GM23248 (cell line): ENCODE results near the gene SCNN1B. TPM values are rescaled to one million over a fixed set of nuclear protein-coding genes. Genes with fewer than 3 reads are reported as not detected.
"Not testable (repeated sequence)": the region's sequence is repeated elsewhere in the genome, so short reads cannot be mapped to it uniquely, and the experiment has no call there.

Experiments used
- DNase-seq: peaks from one replicate; pipeline ENCODE4 v3.0.0-alpha.2; 2015
- H2AFZ ChIP-seq: fragments of 200-600 bp; sonication (generic); 2 replicates; pipeline ENCODE4 v1.6.1; 2016; ENCODE audit warnings: antibody characterized with exemption
- H3F3A ChIP-seq: fragments of 200-600 bp; sonication (generic); 2 replicates; pipeline ENCODE4 v1.6.1; 2016; ENCODE audit warnings: mild to moderate bottlenecking, antibody characterized with exemption, mixed run types; ENCODE audit not compliant: insufficient read depth
- H3K27ac ChIP-seq: fragments of 200-600 bp; sonication (generic); 2 replicates; pipeline ENCODE4 v1.5.1; 2016; ENCODE audit warnings: mild to moderate bottlenecking
- H3K27me3 ChIP-seq: fragments of 200-600 bp; sonication (generic); replicated peaks from 2 replicates; pipeline ENCODE4 v1.6.1; 2016; ENCODE audit warnings: mild to moderate bottlenecking; ENCODE audit not compliant: insufficient read depth
- H3K36me3 ChIP-seq: fragments of 200-600 bp; sonication (generic); 2 replicates; pipeline ENCODE4 v1.6.1; 2016; ENCODE audit warnings: low read depth, mild to moderate bottlenecking
- H3K4me1 ChIP-seq: fragments of 200-600 bp; sonication (generic); 2 replicates; pipeline ENCODE4 v1.6.1; 2016; ENCODE audit warnings: mild to moderate bottlenecking; ENCODE audit not compliant: insufficient read depth
- H3K4me2 ChIP-seq: fragments of 200-600 bp; sonication (generic); one replicate; pipeline ENCODE4 v1.6.1; 2016; ENCODE audit warnings: mild to moderate bottlenecking; ENCODE audit not compliant: unreplicated experiment
- H3K4me3 ChIP-seq: fragments of 200-600 bp; sonication (generic); 2 replicates; pipeline ENCODE4 v1.5.1; 2016; ENCODE audit warnings: mild to moderate bottlenecking
- H3K79me2 ChIP-seq: fragments of 200-600 bp; sonication (generic); 2 replicates; pipeline ENCODE4 v1.6.1; 2016; ENCODE audit warnings: mild to moderate bottlenecking; ENCODE audit not compliant: insufficient read depth
- H3K9ac ChIP-seq: fragments of 200-600 bp; sonication (generic); 2 replicates; pipeline ENCODE4 v1.6.1; 2016; ENCODE audit warnings: mild to moderate bottlenecking
- H3K9me2 ChIP-seq: fragments of 200-600 bp; sonication (generic); 2 replicates; pipeline ENCODE4 v1.6.1; 2016; ENCODE audit warnings: mixed run types, mild to moderate bottlenecking, moderate library complexity; ENCODE audit not compliant: insufficient read depth
- H3K9me3 ChIP-seq: fragments of 200-600 bp; sonication (generic); one replicate; pipeline ENCODE4 v1.6.1; 2017; ENCODE audit warnings: low read depth
- H4K20me1 ChIP-seq: fragments of 200-600 bp; sonication (generic); 2 replicates; pipeline ENCODE4 v1.6.0; 2016; ENCODE audit not compliant: insufficient read depth
- EZH2 ChIP-seq: fragments of 200-600 bp; sonication (generic); IDR thresholded peaks from 2 replicates; pipeline ENCODE4 v1.6.1; 2018; ENCODE audit warnings: antibody characterized with exemption, mild to moderate bottlenecking; ENCODE audit not compliant: insufficient read depth, poor library complexity, severe bottlenecking
- EZH2phosphoT487 ChIP-seq: fragments of 200-600 bp; sonication (generic); IDR thresholded peaks from 2 replicates; pipeline ENCODE4 v1.6.1; 2018; ENCODE audit warnings: antibody characterized with exemption, moderate library complexity, mild to moderate bottlenecking, low read depth; ENCODE audit not compliant: insufficient read depth
- WGBS, 2 experiments: methylation state at CpG; one replicate each; pipeline ENCODE4 v1.1.6; 2015 to 2017; ENCODE audit warnings: low lambda C conversion rate in 2 of 2, low coverage in 1 of 2; ENCODE audit errors: missing lambda C conversion rate in 2 of 2; 5-methylcytosine and 5-hydroxymethylcytosine counted together
- in situ Hi-C: fragments of 300-500 bp; cut with MboI; formaldehyde crosslinking; loops from 2 replicates; pipeline ENCODE4 v1.15.0; 2020
- polyA plus RNA-seq: library from polyadenylated mRNA; unstranded; fragments of >200 nt; fragmentation: Nextera tagmentation; extraction: Ambion mirVana; gene quantifications from 2 replicates; pipeline ENCODE4 v1.2.1, GENCODE V29; 2016
- total RNA-seq: library from RNA; depleted of rRNA; stranded (reverse); fragments of >200 nt; shearing (Covaris generic); gene quantifications from 2 replicates; pipeline ENCODE4 v1.2.3, GENCODE V29; 2014; rRNA removed

SCNN1B gene, protein sequence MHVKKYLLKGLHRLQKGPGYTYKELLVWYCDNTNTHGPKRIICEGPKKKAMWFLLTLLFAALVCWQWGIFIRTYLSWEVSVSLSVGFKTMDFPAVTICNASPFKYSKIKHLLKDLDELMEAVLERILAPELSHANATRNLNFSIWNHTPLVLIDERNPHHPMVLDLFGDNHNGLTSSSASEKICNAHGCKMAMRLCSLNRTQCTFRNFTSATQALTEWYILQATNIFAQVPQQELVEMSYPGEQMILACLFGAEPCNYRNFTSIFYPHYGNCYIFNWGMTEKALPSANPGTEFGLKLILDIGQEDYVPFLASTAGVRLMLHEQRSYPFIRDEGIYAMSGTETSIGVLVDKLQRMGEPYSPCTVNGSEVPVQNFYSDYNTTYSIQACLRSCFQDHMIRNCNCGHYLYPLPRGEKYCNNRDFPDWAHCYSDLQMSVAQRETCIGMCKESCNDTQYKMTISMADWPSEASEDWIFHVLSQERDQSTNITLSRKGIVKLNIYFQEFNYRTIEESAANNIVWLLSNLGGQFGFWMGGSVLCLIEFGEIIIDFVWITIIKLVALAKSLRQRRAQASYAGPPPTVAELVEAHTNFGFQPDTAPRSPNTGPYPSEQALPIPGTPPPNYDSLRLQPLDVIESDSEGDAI
- total RNA-seq (not detected in 2 replicates), polyA plus RNA-seq (not detected in 2 replicates)

DNA sequence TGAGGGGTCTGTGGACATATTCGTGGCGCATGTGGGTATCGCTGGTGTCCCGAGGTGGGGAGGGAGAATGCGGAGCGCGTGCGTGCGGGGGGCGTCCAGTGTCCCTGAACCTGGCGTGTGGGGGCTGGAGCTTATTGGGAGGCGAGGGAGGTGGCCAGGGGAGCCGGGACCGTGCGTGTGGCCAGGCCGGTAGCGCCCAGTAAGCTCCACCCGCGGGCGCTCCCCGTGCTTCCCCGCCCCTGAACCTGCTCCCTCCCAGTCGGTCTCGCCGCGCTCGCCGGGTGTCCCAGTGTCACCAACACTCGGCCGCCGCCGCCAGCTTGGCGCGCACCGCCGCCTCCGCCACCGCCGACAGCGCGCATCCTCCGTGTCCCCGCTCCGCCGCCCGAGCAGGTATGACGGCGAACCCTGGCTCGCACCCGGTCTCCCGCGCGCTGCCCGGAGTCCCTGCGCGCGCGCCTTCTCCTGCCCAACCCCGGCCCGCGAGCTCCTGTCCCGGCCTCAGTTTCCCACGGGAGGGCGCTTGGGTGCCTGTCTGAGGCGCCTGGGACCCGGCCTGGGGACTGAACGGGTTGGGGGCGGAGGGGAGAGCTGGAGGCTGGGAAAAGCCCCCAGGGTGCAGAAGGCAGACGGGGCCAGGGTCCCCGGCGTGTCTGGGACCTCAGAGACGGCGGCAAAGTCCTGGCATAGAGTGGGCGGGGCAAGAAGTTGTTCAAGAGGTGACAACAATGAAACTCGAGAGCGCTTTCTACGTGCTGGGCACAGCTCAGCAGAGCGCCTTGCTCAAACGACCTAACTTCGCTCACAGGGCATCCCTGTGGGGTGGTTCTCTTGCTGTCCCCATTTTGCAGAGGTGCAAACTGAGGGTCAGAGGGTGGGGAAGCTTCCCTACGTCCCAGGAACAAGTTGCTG lies at the start of gene SCNN1B:
SCNN1B (plus strand) TSS at position 258 of the 912 bp plus-strand sequence. CDS start 46,298 bp downstream, outside the sequence.
- Histone ChIP-seq H3K36me3 (no peaks in the 10 kb centered on the region), H4K20me1 (no peaks in the 10 kb centered on the region), H3K4me1 (no peaks in the 10 kb centered on the region), H3K9ac (no peak within 1 kb of the TSS), H3K4me3 (no peak within 1 kb of the TSS; the same call in 1 of the 2 replicates), H3K79me2 (no peaks in the 10 kb centered on the region), H2AFZ (no peak within 1 kb of the TSS), H3K4me2 (no peak within 1 kb of the TSS), H3K27ac (no peak within 1 kb of the TSS), H3K9me2 (no peaks in the 10 kb centered on the region), H3F3A (no peaks in the 10 kb centered on the region), H3K27me3 (peaks cover 26% of the 10 kb centered on the region), H3K9me3 (no peaks in the 10 kb centered on the region)
- 4% methylated on average over 63 to 72 of the region's 81 CpGs for WGBS, 2 experiments
- DNase-seq: peak; percentile 2
- no peak for TF ChIP-seq EZH2
- no peak for TF ChIP-seq EZH2phosphoT487
- in situ Hi-C loops: no loop called here

DNA sequence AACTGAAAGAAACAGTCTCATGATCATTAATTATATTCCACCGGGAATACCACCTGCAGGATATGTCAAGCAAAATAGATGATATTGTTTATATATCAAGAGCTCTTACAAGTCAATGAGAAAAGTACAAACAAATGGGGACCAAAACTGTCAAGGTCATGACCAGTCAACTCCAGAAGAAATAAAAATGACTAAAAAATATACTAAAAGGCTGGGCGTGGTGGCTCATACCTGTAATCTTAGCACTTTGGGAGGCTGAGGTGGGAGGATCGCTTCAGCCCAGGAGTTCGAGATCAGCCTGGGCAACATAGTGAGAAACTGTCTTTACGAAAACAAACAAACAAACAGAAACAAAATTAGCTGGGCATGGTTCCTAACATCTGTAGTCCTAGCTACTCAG lies 49.8 kb upstream of the SCNN1B start:
- peaks cover 4% of the 10 kb centered on the region; the same call in 1 of the 2 replicates for H3K4me1 ChIP-seq
- H2AFZ ChIP-seq: no peak overlapping the region
- no peaks in the 10 kb centered on the region for H3F3A ChIP-seq
- DNase-seq: no peak
- no peaks in the 10 kb centered on the region for H3K79me2 ChIP-seq
- in situ Hi-C loops: no loop called here
- WGBS, 2 experiments: 43 to 52% methylated on average over 5 of the region's 5 CpGs
- no peaks in the 10 kb centered on the region for H3K36me3 ChIP-seq
- TF ChIP-seq EZH2phosphoT487: no peak
- TF ChIP-seq EZH2: no peak
- H3K27me3 ChIP-seq: no peaks in the 10 kb centered on the region
- no peaks in the 10 kb centered on the region for H3K9me2 ChIP-seq
- H3K4me3 ChIP-seq: no peak overlapping the region
- H3K9me3 ChIP-seq: no peaks in the 10 kb centered on the region
- no peak overlapping the region for H3K27ac ChIP-seq
- H4K20me1 ChIP-seq: no peaks in the 10 kb centered on the region
- H3K4me2 ChIP-seq: no peak overlapping the region
- no peak overlapping the region for H3K9ac ChIP-seq

DNA sequence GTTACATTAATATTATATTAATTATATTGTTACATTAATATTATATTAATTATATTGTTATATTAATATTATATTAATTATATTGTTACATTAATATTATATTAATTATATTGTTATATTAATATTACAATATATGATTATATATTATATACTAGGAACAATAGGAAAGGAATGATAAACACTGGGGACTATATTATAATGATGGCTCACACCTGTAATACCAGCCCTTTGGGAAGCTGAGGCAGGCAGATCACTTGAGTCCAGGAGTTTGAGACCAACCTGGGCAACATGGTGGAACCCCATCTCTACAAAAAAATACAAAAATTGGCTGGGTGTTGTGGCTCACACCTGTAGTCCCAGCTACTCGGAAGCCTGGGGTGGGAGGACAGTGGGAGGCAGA lies 48.5 kb upstream of the SCNN1B start:
- H3K4me2 ChIP-seq, in situ Hi-C loops, H2AFZ ChIP-seq, H3K79me2 ChIP-seq, H3K36me3 ChIP-seq, DNase-seq, H3K27ac ChIP-seq, H3F3A ChIP-seq, H3K9me3 ChIP-seq, H3K4me1 ChIP-seq, H3K9ac ChIP-seq, H4K20me1 ChIP-seq, H3K4me3 ChIP-seq, H3K27me3 ChIP-seq, H3K9me2 ChIP-seq: not testable (repeated sequence)
- 75 to 82% methylated on average over 1 of the region's 1 CpG for WGBS, 2 experiments

DNA sequence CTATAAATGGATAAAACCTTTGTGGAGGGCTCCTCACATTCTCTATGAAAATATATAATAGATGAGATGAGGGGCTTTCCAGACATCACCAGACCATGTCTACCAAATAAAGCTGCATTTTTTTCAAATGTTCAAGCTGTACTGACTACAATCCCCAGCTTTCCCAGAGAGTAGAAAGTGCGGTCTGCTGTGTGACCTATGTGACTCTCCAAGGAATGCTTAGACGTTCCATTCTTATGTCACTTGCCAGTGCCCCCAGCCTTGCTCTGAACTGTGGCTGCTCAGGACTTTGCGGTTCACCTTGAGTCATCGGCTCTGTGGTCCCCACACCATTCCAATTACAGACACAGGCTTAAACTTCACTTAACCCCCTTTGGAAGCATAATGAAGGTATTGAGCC lies 47.8 kb upstream of the SCNN1B start:
- Histone ChIP-seq H3K79me2 (no peaks in the 10 kb centered on the region), H2AFZ (no peak overlapping the region), H3K4me1 (peaks cover 4% of the 10 kb centered on the region; the same call in 1 of the 2 replicates), H4K20me1 (no peaks in the 10 kb centered on the region), H3K27ac (no peak overlapping the region), H3K9ac (no peak overlapping the region), H3K4me3 (no peak overlapping the region), H3K36me3 (no peaks in the 10 kb centered on the region), H3F3A (no peaks in the 10 kb centered on the region), H3K4me2 (no peak overlapping the region), H3K9me3 (no peaks in the 10 kb centered on the region), H3K27me3 (no peaks in the 10 kb centered on the region), H3K9me2 (no peaks in the 10 kb centered on the region)
- DNase-seq: peak; percentile 66
- WGBS, 2 experiments: 20 to 26% methylated on average over 4 of the region's 4 CpGs
- TF ChIP-seq EZH2phosphoT487 (no peak), EZH2 (no peak)
- in situ Hi-C loops: no loop called here
